ENCODE measurements around the gene APOA5.
"Not testable (repeated sequence)": the region's sequence is repeated elsewhere in the genome, so short reads cannot be mapped to it uniquely, and the experiment has no call there.

The APOA5 gene

DNA sequence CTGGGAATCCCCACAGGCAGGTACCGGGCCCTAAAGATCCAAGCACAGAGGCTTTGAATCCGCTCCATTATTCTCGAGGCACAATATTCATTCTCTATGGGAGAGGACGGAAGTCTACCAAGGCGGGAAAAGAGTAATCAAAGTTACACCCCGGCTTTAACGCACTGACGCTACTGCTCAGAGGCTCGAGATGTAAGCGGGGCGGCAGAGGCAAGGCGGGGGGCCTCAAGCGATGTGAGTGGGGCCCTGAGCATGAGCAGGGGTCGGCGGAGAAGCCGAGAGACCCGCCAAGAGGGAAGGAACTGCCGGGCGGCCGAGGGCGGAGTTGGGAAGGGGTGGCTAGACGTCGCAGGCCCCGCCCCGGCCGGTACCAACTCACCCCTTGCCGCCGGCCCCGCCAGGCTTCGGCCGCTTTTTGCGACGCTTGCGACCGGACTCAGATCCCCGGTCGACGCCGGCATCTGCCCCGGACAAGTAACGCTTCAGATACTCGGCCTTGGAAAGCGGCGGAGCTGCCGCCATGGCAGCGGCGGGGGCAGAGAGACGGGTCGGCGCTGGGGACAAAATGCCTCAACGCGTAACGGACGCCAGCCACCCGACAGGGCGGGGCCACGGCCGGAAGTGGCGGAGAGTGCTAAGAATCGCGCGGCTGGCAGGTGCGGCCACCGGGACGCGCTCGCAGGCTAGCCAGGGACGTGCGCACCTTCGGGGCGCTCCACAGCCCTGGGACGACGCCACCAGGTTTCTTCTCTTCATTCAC, 19.1 kb downstream of the APOA5 start, which contains the start of gene BUD13:
TSS of gene BUD13 (minus strand) at position 545 of the 760 bp plus-strand sequence. CDS start at position 522, 23 bp downstream.
- peak; percentile 87 for DNase-seq

DNA sequence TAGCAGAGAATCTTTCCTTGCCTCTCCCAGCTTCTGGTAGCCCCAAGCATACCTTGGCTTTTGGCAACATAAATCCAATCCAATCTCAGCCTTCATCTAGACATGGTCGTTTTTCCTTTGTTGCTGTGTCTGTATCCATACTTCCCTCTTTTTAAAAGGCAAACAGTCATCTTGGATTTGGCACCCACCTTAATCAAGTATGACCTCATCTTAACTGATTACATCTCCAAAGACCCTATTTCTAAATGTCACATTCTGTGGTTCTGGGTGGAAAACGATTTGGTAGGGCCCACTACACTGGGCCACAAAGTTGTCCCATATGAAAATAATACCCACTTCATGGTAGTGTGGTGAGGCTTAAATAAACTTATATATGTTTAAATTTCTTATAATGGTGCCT, 19.7 kb downstream of the APOA5 start:
- DNase-seq, result no peak

GRCh38 chr11:116762132-116762531, 29.5 kb downstream of the APOA5 start:
- no peak for DNase-seq

- DNase-seq, result not testable (repeated sequence)
Observed at GRCh38 chr11:116756044-116756443, 35.6 kb downstream of the APOA5 start.

GRCh38 chr11:116750070-116750718, 41.5 kb downstream of the APOA5 start:
- no peak for DNase-seq

DNA sequence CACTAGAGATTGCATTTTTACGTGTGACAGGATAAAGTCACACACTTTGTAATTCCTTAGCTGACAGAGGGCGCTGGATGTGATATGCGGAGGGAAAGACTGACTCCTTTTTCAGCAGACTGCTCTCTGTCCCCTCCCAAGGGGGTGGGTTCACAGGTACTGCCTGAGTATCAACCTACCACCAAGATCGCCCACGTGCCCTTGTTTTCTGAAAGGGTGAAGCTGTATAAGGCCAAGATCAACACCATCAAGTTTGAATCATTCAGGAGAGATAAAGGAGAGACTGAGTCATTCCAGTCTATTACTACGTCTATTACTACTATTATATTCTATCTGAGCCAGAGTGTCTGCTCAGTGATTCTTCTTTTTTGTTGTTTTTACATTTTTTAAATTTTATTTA, 49.6 kb downstream of the APOA5 start:
- DNase-seq, result no peak

- no peak for DNase-seq
Observed at GRCh38 chr11:116740741-116741140, 50.9 kb downstream of the APOA5 start.

Data from NCI-H1436 (cell line).